GM23338 (cell line): ENCODE results near the gene MYRF. TPM values are rescaled to one million over a fixed set of nuclear protein-coding genes. Genes with fewer than 3 reads are reported as not detected.

Experiments used
- ATAC-seq: fragments of 200-7000 bp; cut with Tn5 transposase; 3 replicates; pipeline ENCODE4 v1.9.1; 2020
- DNase-seq: peaks from one replicate; pipeline ENCODE4 v3.0.0-alpha.2; 2015; ENCODE audit warnings: low spot score
- H2AFZ ChIP-seq: fragments of 200-600 bp; sonication (generic); 2 replicates; pipeline ENCODE4 v1.8.0; 2016; ENCODE audit warnings: antibody characterized with exemption, mild to moderate bottlenecking, moderate library complexity
- H3F3A ChIP-seq: fragments of 200-600 bp; sonication (generic); replicated peaks from 2 replicates; pipeline ENCODE4 v1.8.0; 2017; ENCODE audit warnings: antibody characterized with exemption, mixed run types, low read depth
- H3K27ac ChIP-seq: fragments of 200-600 bp; sonication (generic); 2 replicates; pipeline ENCODE4 v1.6.1; 2016; ENCODE audit warnings: low read depth
- H3K27me3 ChIP-seq: fragments of 200-600 bp; sonication (generic); 2 replicates; pipeline ENCODE4 v1.8.0; 2016; ENCODE audit warnings: mild to moderate bottlenecking, mixed run types, moderate library complexity; ENCODE audit not compliant: insufficient read depth
- H3K36me3 ChIP-seq: fragments of 200-600 bp; sonication (generic); 2 replicates; pipeline ENCODE4 v1.8.0; 2016; ENCODE audit warnings: mild to moderate bottlenecking; ENCODE audit not compliant: insufficient read depth
- H3K4me1 ChIP-seq: fragments of 200-600 bp; sonication (generic); 2 replicates; pipeline ENCODE4 v1.8.0; 2016; ENCODE audit warnings: mild to moderate bottlenecking, moderate library complexity; ENCODE audit not compliant: insufficient read depth
- H3K4me2 ChIP-seq: fragments of 200-600 bp; sonication (generic); 2 replicates; pipeline ENCODE4 v1.7.1; 2017; ENCODE audit warnings: mixed run types
- H3K4me3 ChIP-seq: fragments of 200-600 bp; sonication (generic); 2 replicates; pipeline ENCODE4 v1.6.1; 2016; ENCODE audit warnings: mixed run types
- H3K79me2 ChIP-seq: fragments of 200-600 bp; sonication (generic); replicated peaks from 2 replicates; pipeline ENCODE4 v1.8.0; 2017; ENCODE audit warnings: mild to moderate bottlenecking; ENCODE audit not compliant: insufficient read depth
- H3K9me2 ChIP-seq: fragments of 200-600 bp; sonication (generic); 2 replicates; pipeline ENCODE4 v1.8.0; 2017; ENCODE audit not compliant: insufficient read depth
- H4K20me1 ChIP-seq: fragments of 200-600 bp; sonication (generic); replicated peaks from 2 replicates; pipeline ENCODE4 v1.8.0; 2017; ENCODE audit warnings: mild to moderate bottlenecking; ENCODE audit not compliant: insufficient read depth
- H3K27ac Mint-ChIP-seq: 2 replicates; pipeline ENCODE4 v1.8.0; 2020; ENCODE audit warnings: inconsistent platforms, mild to moderate bottlenecking, moderate library complexity, mixed read lengths
- H3K27me3 Mint-ChIP-seq: 3 replicates; pipeline ENCODE4 v1.8.0; 2022; ENCODE audit warnings: low read depth, mild to moderate bottlenecking, moderate library complexity, mixed read lengths, inconsistent platforms; ENCODE audit not compliant: insufficient read depth, poor library complexity
- H3K36me3 Mint-ChIP-seq: 3 replicates; pipeline ENCODE4 v1.8.0; 2021; ENCODE audit warnings: low read depth, mild to moderate bottlenecking, inconsistent platforms, moderate library complexity, mixed read lengths
- H3K4me1 Mint-ChIP-seq: 3 replicates; pipeline ENCODE4 v1.8.0; 2020; ENCODE audit warnings: mild to moderate bottlenecking, inconsistent platforms, mixed read lengths
- H3K4me3 Mint-ChIP-seq: 3 replicates; pipeline ENCODE4 v1.8.0; 2021; ENCODE audit warnings: moderate library complexity, mild to moderate bottlenecking, inconsistent platforms, mixed read lengths
- H3K9me3 Mint-ChIP-seq: 3 replicates; pipeline ENCODE4 v1.8.0; 2020; ENCODE audit warnings: moderate library complexity, mild to moderate bottlenecking, inconsistent platforms, mixed read lengths
- CREB1 ChIP-seq: fragments of 250-450 bp; sonication (Bioruptor Pico); IDR thresholded peaks from 2 replicates; pipeline ENCODE4 v1.5.0; 2020; ENCODE audit warnings: low read depth, mild to moderate bottlenecking, moderate library complexity
- ETS1 ChIP-seq: IDR thresholded peaks from 2 replicates; pipeline ENCODE4 v1.6.1; 2016; ENCODE audit warnings: antibody characterized with exemption
- EZH2phosphoT487 ChIP-seq: fragments of 200-600 bp; sonication (generic); IDR thresholded peaks from one replicate; pipeline ENCODE4 v1.8.1; 2018; ENCODE audit warnings: antibody characterized with exemption; ENCODE audit not compliant: unreplicated experiment
- JUNB ChIP-seq: IDR thresholded peaks from one replicate; pipeline ENCODE4 v1.6.1; 2016; ENCODE audit warnings: antibody characterized with exemption; ENCODE audit not compliant: unreplicated experiment
- NANOG ChIP-seq: IDR thresholded peaks from 2 replicates; pipeline ENCODE4 v1.6.1; 2016; ENCODE audit warnings: antibody characterized with exemption, borderline replicate concordance
- POLR2AphosphoS5 ChIP-seq: IDR thresholded peaks from 2 replicates; pipeline ENCODE4 v1.6.1; 2016; ENCODE audit warnings: antibody characterized with exemption, low read depth
- REST ChIP-seq: IDR thresholded peaks from one replicate; pipeline ENCODE4 v1.6.1; 2018; ENCODE audit warnings: antibody characterized with exemption; ENCODE audit not compliant: unreplicated experiment
- STAT1 ChIP-seq: IDR thresholded peaks from one replicate; pipeline ENCODE4 v1.6.1; 2016; ENCODE audit warnings: antibody characterized with exemption; ENCODE audit not compliant: unreplicated experiment
- ZNF114 ChIP-seq: fragments of 250-450 bp; sonication (Bioruptor Pico); IDR thresholded peaks from 2 replicates; pipeline ENCODE4 v1.5.0; 2020; ENCODE audit warnings: mild to moderate bottlenecking, moderate library complexity
- ZNF331 ChIP-seq: fragments of 250-450 bp; sonication (Bioruptor Pico); IDR thresholded peaks from 2 replicates; pipeline ENCODE4 v1.5.0; 2020; ENCODE audit warnings: low read depth, mild to moderate bottlenecking, moderate library complexity
- polyA plus RNA-seq: library from polyadenylated mRNA; unstranded; fragments of >200 nt; fragmentation: Nextera tagmentation; extraction: Ambion mirVana; gene quantifications from 2 replicates; pipeline ENCODE4 v1.2.1, GENCODE V29; 2016
- total RNA-seq: library from RNA; depleted of rRNA; stranded (reverse); fragments of >200 nt; shearing (Covaris generic); gene quantifications from 2 replicates; pipeline ENCODE4 v1.2.3, GENCODE V29; 2014

Gene MYRF
- total and polyA plus RNA-seq, 2 experiments from 2014 or later, result 1.9 to 5.5 TPM

GRCh38 chr11:61712314-61712713 lies 40.1 kb upstream of the MYRF start:
- H2AFZ ChIP-seq, result no peak overlapping the region
- Mint-ChIP-seq H3K36me3 (no peaks in the 10 kb centered on the region), H3K27me3 (peaks cover 10% of the 10 kb centered on the region), H3K9me3 (no peaks in the 10 kb centered on the region), H3K4me3 (no peak overlapping the region), H3K4me1 (peaks cover 40% of the 10 kb centered on the region), H3K27ac (no peak overlapping the region)
- TF ChIP-seq ZNF331 (CRISPR knock-in tag) (no peak), ETS1 (no peak), REST (no peak), POLR2AphosphoS5 (no peak), NANOG (no peak), STAT1 (no peak), CREB1 (CRISPR knock-in tag) (no peak), ZNF114 (no peak), JUNB (no peak), EZH2phosphoT487 (no peak)
- DNase-seq, result no peak
- H3K4me2 ChIP-seq, result no peak overlapping the region
- no peaks in the 10 kb centered on the region for H4K20me1 ChIP-seq
- no peaks in the 10 kb centered on the region for H3K27me3 ChIP-seq
- H3K27ac ChIP-seq, result no peak overlapping the region
- no peaks in the 10 kb centered on the region for H3F3A ChIP-seq
- no peak overlapping the region for H3K4me3 ChIP-seq
- no peaks in the 10 kb centered on the region for H3K9me2 ChIP-seq
- no peaks in the 10 kb centered on the region for H3K36me3 ChIP-seq
- H3K4me1 ChIP-seq, result peaks cover 6% of the 10 kb centered on the region; the same call in 1 of the 2 replicates
- no peaks in the 10 kb centered on the region for H3K79me2 ChIP-seq
- no peak for ATAC-seq

GRCh38 chr11:61712846-61713245 lies 39.6 kb upstream of the MYRF start:
- H3K27me3 ChIP-seq, result no peaks in the 10 kb centered on the region
- no peak overlapping the region for H3K4me3 Mint-ChIP-seq
- peaks cover 10% of the 10 kb centered on the region for H3K27me3 Mint-ChIP-seq
- no peak overlapping the region for H3K27ac ChIP-seq
- no peaks in the 10 kb centered on the region for H3K79me2 ChIP-seq
- no peak overlapping the region for H3K4me3 ChIP-seq
- H2AFZ ChIP-seq, result no peak overlapping the region
- H3K36me3 Mint-ChIP-seq, result no peaks in the 10 kb centered on the region
- H3K4me1 ChIP-seq, result peaks cover 11% of the 10 kb centered on the region; the same call in 1 of the 2 replicates
- no peaks in the 10 kb centered on the region for H3K36me3 ChIP-seq
- no peaks in the 10 kb centered on the region for H3K9me3 Mint-ChIP-seq
- DNase-seq (no peak), ATAC-seq (no peak)
- no peak overlapping the region; the same call in 1 of the 2 replicates for H3K27ac Mint-ChIP-seq
- H3K4me1 Mint-ChIP-seq, result peaks cover 46% of the 10 kb centered on the region
- no peaks in the 10 kb centered on the region for H4K20me1 ChIP-seq
- no peak overlapping the region for H3K4me2 ChIP-seq
- no peak for TF ChIP-seq STAT1
- H3K9me2 ChIP-seq, result no peaks in the 10 kb centered on the region
- H3F3A ChIP-seq, result 0 out of 2 replicates have a peak, but pooled peaks cover 4% of the 10 kb centered on the region
